HCT116 (cell line): Measurements from ENCODE around the gene MAP3K4. TPM values are rescaled to one million over a fixed set of nuclear protein-coding genes. Genes with fewer than 3 reads are reported as not detected.

ENCODE experiments used
- ATAC-seq: fragments of 200-7000 bp; cut with Tn5 transposase; 2 replicates; pipeline ENCODE4 v1.9.1; 2020; ENCODE audit warnings: mild to moderate bottlenecking, moderate library complexity
- BruUV-seq: library from RNA; stranded (reverse); fragments of 400-500 nt; replicated peaks from 2 replicates; lab custom pipeline; 2021; lab: Mats Ljungman, UMichigan
- CTCF ChIA-PET: fragments of 300-600 bp; sonication (Branson Sonifier 250); formaldehyde crosslinking; loops from one replicate; lab custom pipeline; 2021; ENCODE audit warnings: antibody characterized with exemption; lab: Charles Lee
- POLR2A ChIA-PET: fragments of 300-600, 350-600 bp; sonication (Branson Sonifier 250); formaldehyde crosslinking; loops from one replicate; lab custom pipeline; 2021; ENCODE audit warnings: antibody characterized with exemption; lab: Charles Lee
- RAD21 ChIA-PET, 2 experiments: fragments of 300-600 bp; sonication (Branson Sonifier 250); formaldehyde crosslinking; loops; one replicate each; lab custom pipeline; 2023; ENCODE audit warnings: low total read pairs in 2 of 2; ENCODE audit not compliant: uncharacterized antibody in 2 of 2, unreplicated experiment in 2 of 2, low non-redundant PET in 1 of 2; lab: Charles Lee
- DNase-seq: peaks from one replicate; pipeline ENCODE4 v3.0.0-alpha.2; 2010; ENCODE audit warnings: low read depth, low spot score
- H2AFZ ChIP-seq: fragments of 200-600 bp; shearing (Covaris generic), sonication (generic); 2 replicates; pipeline ENCODE4 v1.6.1; 2017; ENCODE audit warnings: low read depth, mixed run types, mixed read lengths, antibody characterized with exemption, low read length; ENCODE audit not compliant: poor library complexity, severe bottlenecking
- H3K27ac ChIP-seq: 2 replicates; pipeline ENCODE4 v1.5.1; 2012; ENCODE audit warnings: low read depth, low read length
- H3K27me3 ChIP-seq: fragments of 200-600 bp; sonication (generic); 2 replicates; pipeline ENCODE4 v1.6.1; 2016; ENCODE audit warnings: mixed run types, low read length, mixed read lengths; ENCODE audit not compliant: insufficient read depth
- H3K36me3 ChIP-seq, 2 experiments: fragments of 200-500 bp in 1 of 2; fragments of 200-600 bp in 1 of 2; sonication (Bioruptor generic) in 1 of 2; sonication (generic) in 1 of 2; 2 replicates each; pipeline versions ENCODE4 v1.5.1 to v1.6.1; 2014 to 2016; ENCODE audit warnings: low read length in 2 of 2, inconsistent platforms in 1 of 2, mixed read lengths in 1 of 2, mixed run types in 1 of 2; ENCODE audit not compliant: insufficient read depth in 2 of 2, control insufficient read depth in 1 of 2
- H3K4me1 ChIP-seq, 2 experiments: fragments of 200-600 bp in 1 of 2; sonication (generic) in 1 of 2; 2 replicates each; pipeline versions ENCODE4 v1.5.1 to v1.6.1; 2012 to 2017; ENCODE audit warnings: low read length in 2 of 2, inconsistent platforms in 1 of 2, mild to moderate bottlenecking in 1 of 2, mixed read lengths in 1 of 2, mixed run types in 1 of 2, moderate library complexity in 1 of 2; ENCODE audit not compliant: insufficient read depth in 2 of 2, control insufficient read depth in 1 of 2
- H3K4me2 ChIP-seq: fragments of 200-600 bp; sonication (generic); 2 replicates; pipeline ENCODE4 v1.6.1; 2017; ENCODE audit warnings: mixed run types, low read length, mixed read lengths
- H3K4me3 ChIP-seq, 2 experiments: fragments of 200-600 bp in 1 of 2; sonication (generic) in 1 of 2; replicated peaks in 1 of 2; 2 replicates each; pipeline ENCODE4 v1.5.1; 2011 to 2016; ENCODE audit warnings: low read length in 2 of 2, control low read depth in 1 of 2, low read depth in 1 of 2, mild to moderate bottlenecking in 1 of 2, mixed read lengths in 1 of 2, mixed run types in 1 of 2
- H3K79me2 ChIP-seq: fragments of 200-600 bp; sonication (generic); 2 replicates; pipeline ENCODE4 v1.6.1; 2017; ENCODE audit warnings: mild to moderate bottlenecking, mixed run types, low read length, moderate library complexity, mixed read lengths; ENCODE audit not compliant: insufficient read depth
- H3K9ac ChIP-seq: fragments of 200-600 bp; sonication (generic); 2 replicates; pipeline ENCODE4 v1.6.1; 2016; ENCODE audit warnings: low read length, mixed read lengths
- H3K9me2 ChIP-seq: fragments of 200-600 bp; sonication (generic), shearing (Covaris generic); 2 replicates; pipeline ENCODE4 v1.6.1; 2017; ENCODE audit warnings: mixed run types, mild to moderate bottlenecking, moderate library complexity; ENCODE audit not compliant: insufficient read depth
- H3K9me3 ChIP-seq, 2 experiments: fragments of 200-500 bp in 1 of 2; fragments of 200-600 bp in 1 of 2; sonication (Bioruptor generic) in 1 of 2; sonication (generic) in 1 of 2; 2 replicates each; pipeline ENCODE4 v1.6.1; 2014 to 2017; ENCODE audit warnings: low read length in 2 of 2, mixed read lengths in 2 of 2, inconsistent platforms in 1 of 2, low read depth in 1 of 2, mild to moderate bottlenecking in 1 of 2, mixed run types in 1 of 2, moderate library complexity in 1 of 2; ENCODE audit not compliant: control insufficient read depth in 1 of 2, insufficient read depth in 1 of 2
- H4K20me1 ChIP-seq: fragments of 200-600 bp; sonication (generic), shearing (Covaris generic); 2 replicates; pipeline ENCODE4 v1.6.1; 2017; ENCODE audit warnings: mixed run types, mild to moderate bottlenecking, moderate library complexity; ENCODE audit not compliant: insufficient read depth
- CBX3 ChIP-seq: IDR thresholded peaks from 2 replicates; pipeline ENCODE4 v1.6.1; 2012; ENCODE audit warnings: low read depth
- EZH2phosphoT487 ChIP-seq: fragments of 200-600 bp; IDR thresholded peaks from 2 replicates; pipeline ENCODE4 v1.6.1; 2018; ENCODE audit warnings: antibody characterized with exemption, borderline replicate concordance
- JUND ChIP-seq: IDR thresholded peaks from 2 replicates; pipeline ENCODE4 v1.6.1; 2012
- POLR2A ChIP-seq: IDR thresholded peaks from 2 replicates; pipeline ENCODE4 v1.7.0; 2011; ENCODE audit warnings: borderline replicate concordance; ENCODE audit not compliant: insufficient read depth, insufficient read length; ENCODE audit errors: extremely low read depth
- RAD21 ChIP-seq: IDR thresholded peaks from 2 replicates; pipeline ENCODE4 v1.6.1; 2012; ENCODE audit warnings: low read depth, mild to moderate bottlenecking
- REST ChIP-seq: IDR thresholded peaks from 2 replicates; pipeline ENCODE4 v1.6.1; 2012; ENCODE audit warnings: low read depth
- SIN3A ChIP-seq: IDR thresholded peaks from 2 replicates; pipeline ENCODE4 v1.6.1; 2012; ENCODE audit warnings: low read depth
- SRF ChIP-seq: IDR thresholded peaks from 2 replicates; pipeline ENCODE4 v1.6.1; 2012; ENCODE audit warnings: low read depth
- TCF7L2 ChIP-seq: IDR thresholded peaks from 2 replicates; pipeline ENCODE4 v1.7.0; 2011; ENCODE audit warnings: borderline replicate concordance, inconsistent platforms; ENCODE audit not compliant: insufficient read depth, insufficient read length; ENCODE audit errors: extremely low read depth
- YY1 ChIP-seq: IDR thresholded peaks from 2 replicates; pipeline ENCODE4 v1.6.1; 2011; ENCODE audit warnings: low read length, low read depth, moderate library complexity, mild to moderate bottlenecking; ENCODE audit not compliant: insufficient replicate concordance; ENCODE audit errors: extremely low read depth
- ZNF274 ChIP-seq: fragments of 200-500 bp; sonication (Bioruptor generic); IDR thresholded peaks from 2 replicates; pipeline ENCODE4 v1.6.1; 2014; ENCODE audit warnings: mild to moderate bottlenecking, low read depth, low read length, inconsistent platforms
- intact Hi-C: fragments of 100-400 bp; cut with micrococcal nuclease; formaldehyde crosslinking; loops from 2 replicates; pipeline ENCODE4 v1.10.0; 2022
- total RNA-seq: library from RNA; stranded (reverse); gene quantifications from one replicate; pipeline ENCODE4 v1.2.1, GENCODE V29; 2021; ENCODE audit not compliant: unreplicated experiment

The MAP3K4 gene
- total RNA-seq, 1 experiment from 2014 or later: 46.5 TPM

- Histone ChIP-seq H3K9me3 (no peaks in the 10 kb centered on the region), H3K9ac (no peak overlapping the region), H2AFZ (no peak overlapping the region), H3K4me2 (no peak overlapping the region), H3K4me3 (no peak overlapping the region), H3K36me3 (no peaks in the 10 kb centered on the region), H3K27me3 (no peaks in the 10 kb centered on the region), H3K4me1 (no peaks in the 10 kb centered on the region), H3K79me2 (no peaks in the 10 kb centered on the region), H3K9me2 (no peaks in the 10 kb centered on the region)
- no peak for DNase-seq
- intact Hi-C loops: loop anchor here (10.0 kb wide), 1 partner anchor 113 kb away; the partner anchor contains the start of gene AGPAT4
- RAD21 ChIA-PET: no interaction called here
- no TSS peak for BruUV-seq
- no peak for ATAC-seq
- POLR2A ChIA-PET: no interaction called here
- TF ChIP-seq EZH2phosphoT487: no peak
- no peak for TF ChIP-seq YY1
- no peak for TF ChIP-seq SIN3A
- TF ChIP-seq ZNF274: no peak
- TF ChIP-seq CBX3: no peak
- no peak for TF ChIP-seq SRF
- TF ChIP-seq JUND: no peak
- no peak for TF ChIP-seq REST
- TF ChIP-seq RAD21: no peak
- no peak for TF ChIP-seq POLR2A
- TF ChIP-seq TCF7L2: no peak
- TF ChIP-seq, all 23 proteins: peak for 0
- Histone ChIP-seq H3K27ac (no peak overlapping the region), H4K20me1 (no peaks in the 10 kb centered on the region)
- CTCF ChIA-PET: no interaction called here
These were observed 170.5 kb downstream of the MAP3K4 start for GRCh38 chr6:161161889-161162624.
